Erythroblast (primary cell): ENCODE data around the gene ENTPD1.

Source experiments
- GATA1 ChIP-seq: IDR thresholded peaks from 2 replicates; pipeline ENCODE4 v1.6.1; 2011; ENCODE audit warnings: low read depth, mild to moderate bottlenecking, control low read depth, low read length, moderate library complexity
- POLR2A ChIP-seq: IDR thresholded peaks from 2 replicates; pipeline ENCODE4 v1.6.1; 2011; ENCODE audit warnings: mild to moderate bottlenecking, low read length

- TF ChIP-seq POLR2A (no peak), GATA1 (no peak)
These were observed 49.4 kb upstream of the ENTPD1 start for GRCh38 chr10:95706573-95706972.
